22Rv1 (cell line): Measurements from ENCODE around the gene COA3.

Experiments
- H3K27ac ChIP-seq: fragments of 450-650 bp; 2 replicates; pipeline ENCODE4 v1.5.1; 2017
- CTCF ChIP-seq: fragments of 450-650 bp; IDR thresholded peaks from 2 replicates; pipeline ENCODE4 v1.5.1; 2017; ENCODE audit warnings: mild to moderate bottlenecking
- ZFX ChIP-seq: fragments of 450-650 bp; IDR thresholded peaks from 2 replicates; pipeline ENCODE4 v1.6.1; 2017; ENCODE audit warnings: antibody characterized with exemption, borderline replicate concordance

The COA3 gene

GRCh38 chr17:42814633-42815399, 16.3 kb upstream of the COA3 start:
- TF ChIP-seq ZFX: no peak
- no peak for TF ChIP-seq CTCF
- no peak overlapping the region for H3K27ac ChIP-seq

- H3K27ac ChIP-seq: no peak overlapping the region
- TF ChIP-seq CTCF (no peak), ZFX (no peak)
These were observed 10.7 kb upstream of the COA3 start for GRCh38 chr17:42809250-42809649.

GRCh38 chr17:42806249-42806648, 7.7 kb upstream of the COA3 start:
- peak overlapping the region; percentile 98 for H3K27ac ChIP-seq
- TF ChIP-seq CTCF (no peak), ZFX (no peak)

GRCh38 chr17:42804918-42805367, 6.4 kb upstream of the COA3 start:
- peak overlapping the region; percentile 98 for H3K27ac ChIP-seq
- no peak for TF ChIP-seq CTCF
- no peak for TF ChIP-seq ZFX

GRCh38 chr17:42803074-42803883, 4.8 kb upstream of the COA3 start:
- TF ChIP-seq CTCF (no peak), ZFX (no peak)
- H3K27ac ChIP-seq: peak overlapping the region; percentile 98

GRCh38 chr17:42798011-42798382, 507 bp downstream of the COA3 start:
- no peak for TF ChIP-seq CTCF
- no peak for TF ChIP-seq ZFX
- H3K27ac ChIP-seq: peak overlapping the region; percentile 93
